DMS 273 (cell line): ENCODE results near the gene NPC2.
"Not testable (repeated sequence)": the region's sequence is repeated elsewhere in the genome, so short reads cannot be mapped to it uniquely, and the experiment has no call there.

ENCODE experiments used
- DNase-seq: peaks from one replicate; lab custom pipeline; 2025; ENCODE audit not compliant: unreplicated experiment; lab: John Stamatoyannopoulos, UW

The NPC2 gene

DNA sequence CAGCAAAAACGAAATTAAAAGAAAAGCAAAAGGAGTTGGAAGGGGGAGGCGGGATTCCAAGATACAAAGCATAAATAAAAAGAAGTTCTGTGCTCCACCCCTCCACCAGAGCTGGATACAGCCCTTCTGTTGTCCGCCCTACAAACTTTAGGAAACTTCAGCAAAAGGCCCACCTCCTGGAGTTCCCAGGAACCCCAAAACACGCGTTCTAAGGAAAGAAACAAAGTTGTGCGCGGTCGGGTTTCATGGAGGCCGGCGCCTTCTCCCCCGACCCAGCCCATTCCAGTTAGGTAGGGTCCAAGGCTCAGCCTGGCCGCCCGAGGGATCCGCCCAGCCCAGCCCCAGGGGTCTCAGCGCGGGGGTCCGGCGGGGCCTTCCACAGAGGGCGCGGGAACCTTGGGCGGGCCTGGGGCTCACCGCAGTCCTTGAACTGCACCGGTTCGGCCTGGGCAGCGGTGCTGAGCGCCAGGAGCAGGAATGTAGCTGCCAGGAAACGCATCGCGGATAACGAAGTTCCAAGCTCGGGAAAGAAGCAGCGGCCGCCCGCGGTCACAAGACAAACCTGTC is at the start of gene NPC2:
TSS of gene NPC2 (minus strand) at position 530 of the 567 bp plus-strand sequence. CDS start at position 499, 31 bp downstream.
- peak; percentile 56 for DNase-seq

DNA sequence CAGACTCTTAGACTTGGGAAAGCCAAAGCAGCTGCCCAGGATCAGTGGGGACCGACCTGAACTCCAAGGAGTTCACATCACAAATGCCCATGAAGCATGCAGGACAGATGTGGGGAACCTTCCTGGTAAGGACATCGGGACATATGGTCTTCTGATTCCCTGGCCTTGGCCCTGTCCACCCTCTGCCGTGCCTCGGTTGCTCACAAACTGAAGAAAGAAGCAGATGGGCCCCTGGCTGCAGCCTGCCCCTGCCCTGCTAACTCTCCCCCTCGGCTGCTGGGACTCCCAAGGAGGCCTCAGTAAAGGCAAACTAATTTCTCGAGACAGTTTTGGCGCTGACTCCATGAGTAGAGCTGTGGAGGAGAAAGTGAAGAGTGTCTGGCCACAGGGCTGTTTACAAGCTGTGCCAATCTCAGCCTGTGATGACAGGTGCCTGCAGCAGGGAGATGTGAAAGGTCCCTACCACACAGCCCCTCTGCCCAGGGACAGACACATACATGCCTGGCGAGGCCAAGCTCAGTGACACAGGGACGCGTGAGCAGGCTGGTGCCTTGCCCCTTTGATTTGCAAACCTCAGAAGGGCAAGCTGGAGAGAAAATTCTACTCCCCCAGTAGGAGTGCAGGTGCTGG is 49.1 kb upstream of the NPC2 start:
- DNase-seq: no peak

DNA sequence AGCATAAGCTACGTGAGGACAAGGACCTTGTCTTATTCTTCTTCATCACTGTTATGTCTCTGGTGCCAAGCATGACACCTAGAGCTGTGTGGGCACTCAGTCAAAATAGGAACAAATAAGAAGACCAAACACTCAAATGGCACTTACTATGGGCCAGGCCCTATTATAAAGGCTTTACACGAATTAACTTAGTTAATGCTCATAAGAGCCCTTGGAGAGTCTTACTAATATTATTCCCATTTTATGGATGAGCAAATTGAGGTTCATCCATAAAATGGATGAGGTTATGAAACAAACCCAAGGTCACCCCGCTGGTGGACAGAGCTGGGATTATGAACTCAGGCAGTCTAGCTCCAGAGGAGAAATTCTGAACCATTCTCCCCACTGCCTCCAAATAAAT is 48.1 kb upstream of the NPC2 start:
- no peak for DNase-seq

GRCh38 chr14:74539503-74539902 is 46.4 kb upstream of the NPC2 start:
- DNase-seq: no peak

- DNase-seq: no peak
These were observed 45.6 kb upstream of the NPC2 start for GRCh38 chr14:74538411-74539391.

- not testable (repeated sequence) for DNase-seq
These were observed 43.2 kb upstream of the NPC2 start for GRCh38 chr14:74536336-74536735.

DNA sequence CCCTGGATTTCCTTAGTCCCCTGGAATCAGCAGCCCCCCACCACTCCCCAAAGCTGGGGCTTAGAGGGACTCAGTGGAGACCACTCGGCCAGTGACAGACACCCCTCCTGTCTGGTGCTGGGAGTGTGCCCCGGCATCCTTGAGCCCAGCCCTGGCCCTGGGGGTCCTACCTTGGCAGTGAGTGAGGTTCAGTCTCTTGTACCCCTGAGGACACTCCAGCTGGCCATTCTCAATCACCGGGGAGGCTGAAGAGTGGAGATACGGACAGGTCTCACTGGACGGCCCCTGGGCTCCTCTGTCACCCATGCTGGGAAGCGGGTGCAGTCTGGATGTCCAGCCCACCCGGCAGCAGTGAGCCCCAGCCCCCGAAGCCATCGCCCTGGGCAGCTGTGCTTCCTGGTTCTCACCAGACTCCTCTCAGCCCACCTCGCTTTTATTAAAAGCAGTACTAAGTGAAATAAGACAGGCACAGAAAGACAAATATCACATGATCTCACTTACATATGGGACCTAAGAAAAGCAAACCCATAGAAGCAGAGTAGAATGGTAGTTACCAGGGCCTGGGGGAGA is 42.7 kb upstream of the NPC2 start:
- no peak for DNase-seq

- no peak for DNase-seq
These were observed 40.5 kb upstream of the NPC2 start for GRCh38 chr14:74533576-74533975.

DNA sequence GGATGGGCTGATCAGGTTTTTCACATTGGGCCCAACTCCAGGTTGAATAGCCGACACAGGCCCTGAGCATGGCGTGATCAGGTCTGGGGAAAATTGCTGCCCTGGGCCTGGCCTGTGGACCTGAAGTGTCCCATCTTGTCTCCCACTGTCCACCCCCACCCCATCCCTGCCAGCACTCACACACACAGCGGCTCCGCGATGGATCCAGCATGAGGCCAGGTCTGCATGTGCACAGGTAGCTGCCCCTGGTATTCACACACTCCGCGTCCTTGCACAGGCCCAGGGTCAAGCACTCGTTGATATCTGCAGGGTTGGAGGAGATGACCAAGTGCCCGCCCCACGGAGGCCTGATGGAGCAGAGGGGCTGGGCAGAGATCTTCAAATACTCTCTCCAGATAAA is 39.1 kb upstream of the NPC2 start:
- DNase-seq: no peak

DNA sequence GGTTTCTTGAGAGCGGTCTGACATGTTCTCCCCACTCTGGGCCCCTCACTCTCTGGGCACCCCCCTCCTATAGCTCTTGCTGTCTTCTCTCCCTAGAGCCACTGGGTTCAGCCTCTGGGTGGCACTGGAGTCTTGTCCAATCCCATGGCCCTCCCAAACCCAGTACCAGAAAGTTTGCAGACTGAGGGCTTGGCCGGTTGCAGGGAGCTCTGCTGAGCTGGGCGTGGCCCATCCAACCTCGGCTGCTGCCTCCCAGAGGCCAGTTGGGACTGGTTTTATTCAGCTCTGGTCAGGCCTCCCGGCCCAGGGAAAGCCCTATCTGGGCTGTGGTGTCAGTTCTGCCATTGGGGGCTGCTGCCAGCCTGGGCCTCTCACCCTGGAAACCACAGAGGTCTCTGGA is 38.4 kb upstream of the NPC2 start:
- peak; percentile 76 for DNase-seq

- no peak for DNase-seq
These were observed 37.9 kb upstream of the NPC2 start for GRCh38 chr14:74531006-74531405.

DNA sequence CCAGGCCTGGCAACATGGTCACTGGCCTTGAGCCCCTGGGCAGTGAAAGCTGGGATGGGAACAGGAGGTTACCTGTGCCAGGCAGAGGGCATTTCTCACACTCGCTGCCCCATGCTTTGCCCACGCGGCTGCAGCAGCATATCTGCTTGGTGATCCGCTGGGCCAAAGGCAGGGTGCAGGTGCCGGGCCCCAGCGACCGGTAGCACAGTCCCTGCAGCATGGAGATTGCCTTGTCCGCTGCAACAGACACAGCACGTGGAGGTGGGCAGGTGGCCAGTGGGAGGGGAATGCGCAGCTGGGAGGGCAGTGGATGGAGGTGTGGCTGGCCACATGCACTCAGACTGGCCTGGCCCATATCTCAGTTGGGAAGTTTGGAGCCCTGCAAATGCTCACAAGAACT is 35.8 kb upstream of the NPC2 start:
- no peak for DNase-seq

- no peak for DNase-seq
These were observed 35.3 kb upstream of the NPC2 start for GRCh38 chr14:74528406-74528805.

DNA sequence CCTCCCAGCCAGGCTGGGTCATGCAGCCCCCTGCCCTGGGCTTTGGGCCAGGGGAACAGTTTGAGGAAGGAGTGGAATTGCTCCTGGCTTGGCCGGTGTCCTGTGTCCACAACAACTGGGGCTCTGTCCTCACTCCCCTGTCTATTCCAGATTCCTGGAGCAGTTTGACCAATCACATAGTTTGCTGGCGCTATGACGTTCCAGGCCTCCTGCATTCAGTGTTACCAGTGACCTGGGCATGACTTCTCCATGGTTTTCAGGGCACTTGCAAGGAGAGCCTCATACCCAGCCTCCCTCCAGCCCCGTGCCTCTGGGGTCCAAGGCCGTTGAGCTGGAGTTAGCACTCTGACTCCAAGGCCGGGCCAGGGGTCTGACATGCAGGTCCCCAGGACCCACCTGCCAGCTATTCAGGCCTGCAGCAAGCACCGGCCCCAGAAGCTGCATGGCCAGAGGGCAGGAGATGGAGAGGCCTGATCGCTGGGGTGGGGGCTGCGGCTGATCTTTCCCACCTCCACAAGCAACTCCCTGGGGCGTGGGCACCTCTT is 34.7 kb upstream of the NPC2 start:
- no peak for DNase-seq

DNA sequence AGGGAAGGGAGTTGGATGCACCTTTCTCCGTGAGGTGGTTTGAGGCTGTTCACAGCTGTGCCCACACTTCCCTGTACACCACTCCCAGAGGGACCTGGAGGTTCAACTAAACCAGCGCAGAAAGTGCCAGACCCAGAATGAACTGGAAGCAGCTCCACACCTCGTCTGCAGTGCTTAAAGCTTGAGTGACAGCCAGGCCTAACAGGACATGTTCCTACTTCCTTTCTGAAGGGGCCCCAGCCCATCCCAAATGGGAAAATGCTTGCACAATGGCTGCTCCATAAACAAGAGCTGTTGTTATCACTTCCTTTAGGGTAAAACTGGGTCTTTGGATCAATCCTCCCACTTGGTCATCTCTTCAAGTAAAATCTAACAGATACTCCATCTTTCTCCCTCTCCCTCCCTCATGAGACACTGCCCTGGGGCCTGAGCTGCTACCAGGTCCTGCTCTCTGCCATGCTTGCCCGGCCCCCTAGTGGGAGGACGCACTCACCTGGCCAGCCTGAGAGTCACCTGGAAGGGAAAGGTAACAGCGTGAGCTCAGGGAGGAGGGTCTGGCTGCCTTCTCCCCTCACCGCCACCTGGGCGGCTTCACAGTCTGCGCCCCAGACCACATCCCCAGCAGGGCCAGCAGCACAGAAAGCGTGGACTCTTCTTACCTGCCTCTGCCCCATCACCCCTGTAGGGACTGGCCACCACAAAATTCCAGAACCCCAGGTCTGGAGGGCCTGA is 33.9 kb upstream of the NPC2 start:
- DNase-seq: no peak

DNA sequence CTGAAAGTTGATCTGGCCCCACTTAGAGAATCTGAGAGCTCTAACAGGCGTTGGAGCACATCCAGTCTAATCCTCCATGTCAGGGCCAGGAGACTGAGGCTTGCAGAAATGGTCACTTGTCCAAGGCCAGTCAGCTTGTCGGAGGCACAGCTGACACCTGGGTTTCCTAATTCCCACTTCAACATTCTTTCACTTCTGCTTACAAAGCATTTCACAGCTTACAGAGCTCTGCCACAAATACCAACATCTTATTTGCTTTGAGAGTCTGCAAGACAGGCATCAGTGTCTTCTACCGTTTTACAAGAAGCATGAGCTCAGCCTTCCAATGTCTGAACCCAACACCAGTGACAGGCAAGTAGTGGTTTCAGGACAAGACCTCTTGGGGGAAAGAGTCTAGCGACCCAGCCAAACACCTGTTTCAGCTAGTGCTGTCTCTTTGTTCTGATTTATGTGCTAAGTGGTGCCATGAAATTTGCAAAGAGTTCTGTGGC is 32.3 kb upstream of the NPC2 start:
- DNase-seq: no peak

DNA sequence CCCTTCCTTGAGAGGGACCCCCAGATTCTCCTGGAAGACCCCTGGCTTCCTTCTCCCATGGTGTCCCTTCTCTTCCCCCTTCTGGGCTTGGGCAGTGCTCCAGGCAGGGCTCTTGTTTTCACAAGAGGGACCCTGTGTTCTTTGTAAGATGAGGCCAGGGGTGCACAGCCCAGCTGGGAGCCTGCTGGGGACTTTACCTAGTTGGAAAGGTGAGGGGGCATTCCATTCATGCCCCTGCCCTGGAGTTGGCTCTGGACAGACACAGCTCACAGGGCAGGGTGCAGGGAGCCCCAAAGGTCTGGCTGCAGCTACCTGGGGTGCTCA is 31.7 kb upstream of the NPC2 start:
- no peak for DNase-seq

DNA sequence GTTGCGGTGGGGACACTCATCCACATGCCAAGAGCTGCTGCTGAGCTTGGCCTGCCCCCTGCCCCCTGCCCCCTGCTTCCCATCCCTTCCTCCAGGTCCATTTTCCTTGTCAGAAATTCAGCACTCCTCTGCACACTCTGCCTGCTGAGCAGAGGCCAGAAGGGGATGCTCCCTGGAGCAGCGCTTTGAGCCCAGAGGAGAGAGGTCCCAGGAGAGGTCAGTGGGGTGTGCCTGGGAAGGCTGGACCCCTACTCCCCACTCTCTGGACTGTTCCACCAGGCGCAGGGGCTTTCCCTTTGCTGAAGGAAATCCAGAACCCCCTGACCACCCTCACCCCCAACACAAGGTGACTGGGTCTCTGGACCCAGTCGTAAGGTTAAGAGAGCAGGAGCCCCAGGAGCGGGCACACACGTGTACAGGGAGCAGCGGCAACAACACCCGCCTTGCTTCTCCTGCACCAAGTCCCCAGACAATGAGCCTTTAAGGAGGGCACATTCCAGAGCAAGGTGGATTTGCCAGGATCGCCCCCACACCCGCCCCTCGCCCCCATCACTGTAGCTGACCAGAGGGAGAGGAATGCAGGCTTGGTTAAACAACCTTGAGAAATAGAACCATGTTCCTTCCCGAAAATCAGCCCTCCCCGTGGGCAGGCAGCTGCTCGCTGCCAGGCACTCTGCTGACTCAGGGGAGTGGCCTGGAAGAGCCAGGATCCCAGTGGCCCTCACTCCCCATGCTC is 31.1 kb upstream of the NPC2 start:
- DNase-seq: no peak

DNA sequence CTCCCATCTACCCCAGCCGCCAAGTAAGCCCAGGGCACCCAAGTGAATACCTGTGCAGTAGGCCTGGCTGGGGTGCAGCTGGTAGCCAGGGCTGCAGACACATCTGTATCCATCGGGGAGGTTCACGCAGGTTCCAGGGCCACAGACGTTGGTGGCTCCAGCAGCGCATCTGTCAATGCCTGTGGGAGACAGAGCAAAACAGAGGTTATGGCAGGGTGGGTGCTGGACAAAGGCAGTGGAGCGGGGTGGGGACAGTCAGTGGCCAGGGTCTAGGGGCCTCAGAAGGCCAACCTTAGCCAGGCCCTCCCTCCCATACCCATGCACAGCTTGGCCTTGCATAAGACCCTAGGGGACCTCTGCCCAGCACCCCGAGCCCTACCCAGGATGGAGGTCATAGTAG is 29.6 kb upstream of the NPC2 start:
- DNase-seq: no peak

GRCh38 chr14:74521756-74522155 is 28.7 kb upstream of the NPC2 start:
- DNase-seq: no peak
